GM18907 (cell line): ENCODE data around the gene PRAF2.
A peak's percentile ranks its signal among the peaks of the same experiment; 100 is the strongest.

Experiments
- ATAC-seq: cut with Tn5 transposase; IDR thresholded peaks from one replicate; pipeline ENCODE4 v1.9.1; 2021; ENCODE audit warnings: mild to moderate bottlenecking, moderate library complexity; ENCODE audit not compliant: unreplicated experiment

Gene PRAF2

GRCh38 chrX:49073601-49074575, at the start of gene PRAF2:
Gene PRAF2 (minus strand): TSS chrX:49074002. CDS start chrX:49073987, 15 bp downstream.
- ATAC-seq = peak; percentile 86

- no peak for ATAC-seq
These were observed 48.7 kb upstream of the PRAF2 start for GRCh38 chrX:49122499-49122898.

GRCh38 chrX:49120091-49120490, 46.3 kb upstream of the PRAF2 start:
- ATAC-seq = no peak

- ATAC-seq = no peak
These were observed 43.8 kb upstream of the PRAF2 start for GRCh38 chrX:49117581-49117980.

GRCh38 chrX:49116716-49117115, 42.9 kb upstream of the PRAF2 start:
- ATAC-seq = no peak

GRCh38 chrX:49116076-49116475, 42.3 kb upstream of the PRAF2 start:
- ATAC-seq = no peak

- no peak for ATAC-seq
These were observed 38.0 kb upstream of the PRAF2 start for GRCh38 chrX:49111791-49112190.

GRCh38 chrX:49110417-49110816, 36.6 kb upstream of the PRAF2 start:
- no peak for ATAC-seq

- ATAC-seq = no peak
These were observed 34.8 kb upstream of the PRAF2 start for GRCh38 chrX:49108641-49109040.

- no peak for ATAC-seq
These were observed 33.1 kb upstream of the PRAF2 start for GRCh38 chrX:49106930-49107329.

GRCh38 chrX:49106296-49106695, 32.5 kb upstream of the PRAF2 start:
- ATAC-seq = no peak

- no peak for ATAC-seq
These were observed 29.8 kb upstream of the PRAF2 start for GRCh38 chrX:49103637-49104036.

- ATAC-seq = no peak
These were observed 28.4 kb upstream of the PRAF2 start for GRCh38 chrX:49102190-49102589.

- peak; percentile 22 for ATAC-seq
These were observed 27.8 kb upstream of the PRAF2 start for GRCh38 chrX:49101629-49101984.

- peak; percentile 90 for ATAC-seq
These were observed 27.2 kb upstream of the PRAF2 start for GRCh38 chrX:49100704-49101628.

- ATAC-seq = no peak
These were observed 22.6 kb upstream of the PRAF2 start for GRCh38 chrX:49096419-49096818.

- no peak for ATAC-seq
These were observed 15.8 kb upstream of the PRAF2 start for GRCh38 chrX:49089553-49089952.

GRCh38 chrX:49082271-49082871, 8.6 kb upstream of the PRAF2 start:
- ATAC-seq = no peak

GRCh38 chrX:49079489-49080428, 6.0 kb upstream of the PRAF2 start, which contains the start of gene WDR45:
Gene WDR45 (minus strand): TSS chrX:49079887. CDS start chrX:49078095, 1,792 bp downstream.
- ATAC-seq = peak; percentile 67

- ATAC-seq = no peak
These were observed 4.1 kb upstream of the PRAF2 start for GRCh38 chrX:49077941-49078340.
